HepG2 (cell line): ENCODE data around the gene WDFY1. TPM values are rescaled to one million over a fixed set of nuclear protein-coding genes. Genes with fewer than 3 reads are reported as not detected.
A peak's percentile ranks its signal among the peaks of the same experiment; 100 is the strongest.

ENCODE experiments used
- ATAC-seq: fragments of 200-7000 bp; cut with Tn5 transposase; 3 replicates; pipeline ENCODE4 v1.9.1; 2020; ENCODE audit warnings: mild to moderate bottlenecking, moderate library complexity
- BruUV-seq: library from RNA; stranded (reverse); fragments of 400-500 nt; replicated peaks from 2 replicates; lab custom pipeline; 2021; lab: Mats Ljungman, UMichigan
- CTCF ChIA-PET: fragments of 300-600 bp; formaldehyde crosslinking; extraction: SDS; loops from one replicate; lab custom pipeline; 2021; ENCODE audit warnings: low total read pairs, inconsistent platforms, low intra/inter-chr PET ratio; lab: Yijun Ruan, JAX
- POLR2A ChIA-PET: fragments of 350-600 bp; sonication (Branson Sonifier 250); formaldehyde crosslinking; loops from one replicate; lab custom pipeline; 2020; ENCODE audit warnings: antibody characterized with exemption, inconsistent platforms; lab: Yijun Ruan, JAX
- DNase-seq: peaks from one replicate; pipeline ENCODE4 v3.0.0-alpha.2; 2015; ENCODE audit warnings: low spot score
- FAIRE-seq: peaks from 3 replicates; lab custom pipeline; 2011; peaks lifted over from hg19 to GRCh38; lab: Jason Lieb, UNC
- H2AFZ ChIP-seq: one replicate; pipeline ENCODE4 v1.6.1; 2011; ENCODE audit warnings: low read length, inconsistent platforms
- H3K27ac ChIP-seq: fragments of 300-600 bp; 3 replicates; pipeline ENCODE4 v1.8.0; 2011; ENCODE audit warnings: mixed run types, mild to moderate bottlenecking, mixed read lengths, low read length, inconsistent platforms; ENCODE audit not compliant: insufficient read depth; ENCODE audit errors: extremely low read length
- H3K27me3 ChIP-seq, 2 experiments: fragments of 200-600 bp in 1 of 2; 2 replicates in 1 of 2; 3 replicates in 1 of 2; pipeline versions ENCODE4 v1.6.0 to v1.8.0; 2011; ENCODE audit warnings: low read length in 2 of 2, mild to moderate bottlenecking in 2 of 2, moderate library complexity in 2 of 2, inconsistent platforms in 1 of 2; ENCODE audit not compliant: insufficient read depth in 2 of 2, control insufficient read depth in 1 of 2
- H3K36me3 ChIP-seq, 2 experiments: fragments of 200-600 bp in 1 of 2; replicated peaks in 1 of 2; 2 replicates in 1 of 2; 3 replicates in 1 of 2; pipeline versions ENCODE4 v1.5.1 to v1.8.0; 2011; ENCODE audit warnings: low read length in 2 of 2, inconsistent platforms in 1 of 2; ENCODE audit not compliant: insufficient read depth in 2 of 2, control insufficient read depth in 1 of 2
- H3K4me1 ChIP-seq: 2 replicates; pipeline ENCODE4 v1.5.1; 2012; ENCODE audit warnings: low read length, inconsistent platforms; ENCODE audit not compliant: insufficient read depth
- H3K4me2 ChIP-seq: 2 replicates; pipeline ENCODE4 v1.6.0; 2011; ENCODE audit warnings: low read depth, low read length, inconsistent platforms
- H3K4me3 ChIP-seq, 3 experiments: fragments of 200-600 bp in 1 of 3; sonication (generic), shearing (Covaris generic) in 1 of 3; replicated peaks in 1 of 3; 2 replicates each; pipeline ENCODE4 v1.5.1; 2011 to 2016; ENCODE audit warnings: low read length in 3 of 3, inconsistent platforms in 2 of 3, low read depth in 2 of 3, mild to moderate bottlenecking in 2 of 3, control low read depth in 1 of 3, mixed read lengths in 1 of 3; ENCODE audit not compliant: insufficient read depth in 1 of 3
- H3K79me2 ChIP-seq: one replicate; pipeline ENCODE4 v1.6.1; 2011; ENCODE audit warnings: low read length, inconsistent platforms; ENCODE audit not compliant: insufficient read depth
- H3K9ac ChIP-seq: 2 replicates; pipeline ENCODE4 v1.6.0; 2011; ENCODE audit warnings: mild to moderate bottlenecking, low read depth, low read length, inconsistent platforms; ENCODE audit not compliant: insufficient read depth
- H3K9me3 ChIP-seq: 2 replicates; pipeline ENCODE4 v1.5.1; 2012; ENCODE audit warnings: mild to moderate bottlenecking, low read length
- H4K20me1 ChIP-seq: 2 replicates; pipeline ENCODE4 v1.6.0; 2011; ENCODE audit warnings: inconsistent platforms, mild to moderate bottlenecking, low read length, moderate library complexity; ENCODE audit not compliant: insufficient read depth
- ATF2 ChIP-seq: sonication (generic); formaldehyde crosslinking; IDR thresholded peaks from 2 replicates; pipeline ENCODE4 v1.4.0; 2020; ENCODE audit warnings: missing genetic modification reagents
- ATF7 ChIP-seq, 2 experiments: fragments of 450-650 bp in 1 of 2; sonication (generic) in 1 of 2; formaldehyde crosslinking in 1 of 2; IDR thresholded peaks; 2 replicates each; pipeline versions ENCODE4 v1.4.0 to v1.6.1; 2016 to 2020; ENCODE audit warnings: antibody characterized with exemption in 1 of 2, mild to moderate bottlenecking in 1 of 2, missing genetic modification reagents in 1 of 2
- CREB1 ChIP-seq, 2 experiments: fragments of 450-650 bp in 1 of 2; IDR thresholded peaks; 2 replicates each; pipeline ENCODE4 v1.6.1; 2016 to 2017; ENCODE audit warnings: control low read depth in 1 of 2, mild to moderate bottlenecking in 1 of 2, missing compliant biosample characterization in 1 of 2, missing genetic modification characterization in 1 of 2
- EP300 ChIP-seq, 3 experiments: sonication (generic) in 1 of 3; formaldehyde crosslinking in 1 of 3; IDR thresholded peaks; 2 replicates each; pipeline versions ENCODE4 v1.5.1 to v1.6.1; 2011 to 2020; ENCODE audit warnings: low read depth in 2 of 3, low read length in 2 of 3, borderline replicate concordance in 1 of 3, improper control_type of control experiment in 1 of 3, mild to moderate bottlenecking in 1 of 3, missing genetic modification reagents in 1 of 3, moderate library complexity in 1 of 3
- GATA4 ChIP-seq: sonication (generic); IDR thresholded peaks from 2 replicates; pipeline ENCODE4 v1.6.1; 2016; ENCODE audit warnings: antibody characterized with exemption, low read depth, borderline replicate concordance
- HIVEP1 ChIP-seq: sonication (generic); formaldehyde crosslinking; IDR thresholded peaks from 2 replicates; pipeline ENCODE4 v1.4.0; 2020; ENCODE audit warnings: mild to moderate bottlenecking, missing genetic modification reagents
- HNRNPLL ChIP-seq: fragments of 200-400 bp; formaldehyde crosslinking; IDR thresholded peaks from 2 replicates; pipeline ENCODE4 v1.6.1; 2017; ENCODE audit warnings: mild to moderate bottlenecking, low read depth, low read length; ENCODE audit not compliant: poor library complexity, severe bottlenecking
- KLF13 ChIP-seq: sonication (generic); formaldehyde crosslinking; IDR thresholded peaks from 2 replicates; pipeline ENCODE4 v1.4.0; 2020; ENCODE audit warnings: mild to moderate bottlenecking, missing genetic modification reagents
- POLR2G ChIP-seq: fragments of 200-400 bp; formaldehyde crosslinking; IDR thresholded peaks from 2 replicates; pipeline ENCODE4 v1.6.1; 2018; ENCODE audit warnings: mild to moderate bottlenecking, low read depth, low read length, moderate library complexity
- PPARG ChIP-seq: conservative IDR thresholded peaks from 2 replicates; pipeline ENCODE4 v1.6.1; 2016; ENCODE audit warnings: missing biosample characterization, missing genetic modification reagents
- SOX13 ChIP-seq, 3 experiments: fragments of 450-650 bp in 1 of 3; sonication (generic) in 1 of 3; formaldehyde crosslinking in 1 of 3; IDR thresholded peaks in 2 of 3; conservative IDR thresholded peaks in 1 of 3; 2 replicates each; pipeline versions ENCODE4 v1.5.0 to v1.6.1; 2016 to 2020; ENCODE audit warnings: antibody characterized with exemption in 1 of 3, mild to moderate bottlenecking in 1 of 3, missing compliant biosample characterization in 1 of 3, missing genetic modification reagents in 1 of 3, moderate library complexity in 1 of 3
- TAF1 ChIP-seq: sonication (generic); formaldehyde crosslinking; IDR thresholded peaks from 2 replicates; pipeline ENCODE4 v1.4.0; 2020; ENCODE audit warnings: missing genetic modification reagents
- TP53 ChIP-seq: sonication (generic); formaldehyde crosslinking; conservative IDR thresholded peaks from 2 replicates; pipeline ENCODE4 v1.4.0; 2020; ENCODE audit warnings: missing genetic modification reagents
- ZBTB7A ChIP-seq: sonication (generic); formaldehyde crosslinking; IDR thresholded peaks from 2 replicates; pipeline ENCODE4 v1.8.0; 2022; ENCODE audit warnings: mild to moderate bottlenecking, missing genetic modification reagents
- ZNF451 ChIP-seq: sonication (generic); formaldehyde crosslinking; IDR thresholded peaks from 2 replicates; pipeline ENCODE4 v1.5.0; 2020; ENCODE audit warnings: mild to moderate bottlenecking, missing genetic modification reagents
- ZNF572 ChIP-seq: sonication (generic); formaldehyde crosslinking; IDR thresholded peaks from 2 replicates; pipeline ENCODE4 v1.5.1; 2020; ENCODE audit warnings: mild to moderate bottlenecking, missing genetic modification reagents
- WGBS: methylation state at CpG from one replicate; pipeline ENCODE4 v1.1.6; 2017; ENCODE audit warnings: low lambda C conversion rate; 5-methylcytosine and 5-hydroxymethylcytosine counted together
- in situ Hi-C: cut with HindIII; loops from 2 replicates; pipeline ENCODE4 v1.10.0; 2017; ENCODE audit warnings: low pct_unique_long_range_greater_than_20kb; ENCODE audit not compliant: extremely low pct_ligation_motif_present
- intact Hi-C: fragments of 100-400 bp; cut with micrococcal nuclease; formaldehyde crosslinking; loops from one replicate; pipeline ENCODE4 v1.10.0; 2022; ENCODE audit not compliant: unreplicated experiment
- polyA plus RNA-seq, 8 experiments: library from polyadenylated mRNA; depleted of rRNA in 3 of 8; stranded (reverse) in 7 of 8; unstranded in 1 of 8; fragments of >200 nt; fragmentation: Illumina TruSeq in 4 of 8; extraction: Trizol in 4 of 8; gene quantifications; 2 replicates each; pipeline versions ENCODE4 v1.2.1 to v1.2.3, GENCODE V29; 2011 to 2016; ENCODE audit warnings: low read depth in 4 of 8, missing spikeins in 1 of 8, mixed read lengths in 1 of 8; ENCODE audit not compliant: insufficient read depth in 1 of 8
- total RNA-seq, 5 experiments: library from RNA; depleted of rRNA; stranded (reverse); fragments of >200 nt; fragmentation: Illumina TruSeq; extraction: Trizol; gene quantifications; 2 replicates each; pipeline ENCODE4 v1.2.3, GENCODE V29; 2016; ENCODE audit warnings: low read depth in 1 of 5
- TF ChIP-seq, protein P1 (sequence below): sonication (generic); formaldehyde crosslinking; IDR thresholded peaks from 2 replicates; pipeline ENCODE4 v1.8.0; 2022; ENCODE audit warnings: missing genetic modification reagents, mild to moderate bottlenecking, moderate library complexity, borderline replicate concordance

WDFY1 gene
- total and polyA plus RNA-seq, 2 of the 13 experiments (the other 11 are each of a cell fraction or from before 2014, with no cell fraction given) = 77.0 to 78.4 TPM

DNA sequence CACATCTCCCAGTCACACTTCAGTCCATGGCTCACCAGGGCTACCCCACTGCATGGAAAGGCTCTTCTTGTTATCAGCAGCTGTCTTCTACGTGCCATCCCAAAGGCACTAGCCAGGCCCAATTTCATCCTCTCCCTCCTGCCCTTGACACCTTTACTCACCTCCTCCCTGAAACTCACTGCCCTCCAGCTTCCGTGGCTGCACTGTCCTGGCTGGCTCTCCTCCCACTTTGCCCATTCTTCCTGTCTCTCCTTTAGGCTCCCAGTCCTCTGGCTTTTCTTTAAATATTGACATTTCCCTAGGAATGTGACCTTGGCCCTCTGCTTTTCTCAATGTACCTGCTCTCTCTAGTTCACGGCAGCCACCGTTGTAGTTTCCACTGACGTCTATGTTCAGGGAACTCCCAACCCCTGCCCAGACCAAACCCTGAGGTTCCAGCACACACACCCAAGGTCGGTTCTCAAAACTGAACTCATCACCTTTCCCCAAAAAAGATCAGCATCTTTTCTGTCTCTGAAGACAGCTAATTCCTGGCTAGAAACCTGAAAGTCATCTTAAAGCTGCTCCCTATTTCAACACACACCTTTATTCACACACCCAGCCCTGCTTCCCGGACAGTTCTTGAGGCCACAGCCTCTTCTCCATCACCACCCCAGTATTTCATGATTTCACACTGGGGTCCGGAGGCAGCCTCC lies 36.7 kb downstream of the WDFY1 start:
- peaks cover 40% of the 10 kb centered on the region for H3K4me1 ChIP-seq
- intact Hi-C loops (loop anchor here (1.0 to 2.0 kb wide), 3 partner anchors 22 to 48 kb away; partner anchors contain the start of genes MRPL44 and WDFY1), in situ Hi-C loops (loop anchor here (5.0 kb wide), 1 partner anchor 49 kb away; the partner anchor contains the start of gene MRPL44)
- peak overlapping the region in 2 of 3 experiments; percentile 10 to 32; a peak in 3 of 6 replicates for H3K4me3 ChIP-seq
- ChIA-PET CTCF (no interaction called here), POLR2A (interaction anchor here (1.0 to 3.6 kb wide), 12 partner anchors 9 to 183 kb away, joined by 3 to 82 read pairs (median 5); partner anchors contain the start of gene WDFY1)
- ATAC-seq (peak; percentile 97), DNase-seq (peak; percentile 97), FAIRE-seq (peak; percentile 100)
- H4K20me1 ChIP-seq = peaks cover 18% of the 10 kb centered on the region
- TSS peak; percentile 87 for BruUV-seq
- no peak overlapping the region for H2AFZ ChIP-seq
- WGBS = 2% methylated on average over 8 of the region's 8 CpGs
- peak overlapping the region; percentile 66 for H3K27ac ChIP-seq
- peaks cover 18% of the 10 kb centered on the region for H3K79me2 ChIP-seq
- no peaks in the 10 kb centered on the region for H3K27me3 ChIP-seq
- peak overlapping the region; percentile 75 for H3K4me2 ChIP-seq
- H3K9me3 ChIP-seq = no peaks in the 10 kb centered on the region
- peaks cover 2 to 14% of the 10 kb centered on the region in 2 experiments; a peak in 3 of 5 replicates for H3K36me3 ChIP-seq
- H3K9ac ChIP-seq = peak overlapping the region; percentile 31
- no peak for TF ChIP-seq CREB1 (IDR thresholded peaks at IDR 0.05)
- TF ChIP-seq CREB1 (CRISPR knock-in tag; IDR thresholded peaks at IDR 0.05) = peak; percentile 89
- TF ChIP-seq SOX13 (IDR thresholded peaks at IDR 0.05) = no peak; the same call in 1 of the 2 replicates
- TF ChIP-seq SOX13 (CRISPR knock-in tag; conservative IDR thresholded peaks at IDR 0.05 in 1 of 2, IDR thresholded peaks at IDR 0.05 in 1 of 2) = peak in 1 of 2 experiments; percentile 92; a peak in 2 of 4 replicates
- TF ChIP-seq POLR2G = peak; percentile 23; the same call in 1 of the 2 replicates
- peak in 1 of 2 experiments; percentile 92; a peak in 3 of 4 replicates for TF ChIP-seq EP300 (IDR thresholded peaks at IDR 0.05; ENCODE audit: low read depth in 2 of 2, low read length in 2 of 2)
- peak; percentile 79; the same call in 1 of the 2 replicates for TF ChIP-seq EP300 (CRISPR knock-in tag; IDR thresholded peaks at IDR 0.05; ENCODE audit: borderline replicate concordance)
- TF ChIP-seq, protein P1, sequence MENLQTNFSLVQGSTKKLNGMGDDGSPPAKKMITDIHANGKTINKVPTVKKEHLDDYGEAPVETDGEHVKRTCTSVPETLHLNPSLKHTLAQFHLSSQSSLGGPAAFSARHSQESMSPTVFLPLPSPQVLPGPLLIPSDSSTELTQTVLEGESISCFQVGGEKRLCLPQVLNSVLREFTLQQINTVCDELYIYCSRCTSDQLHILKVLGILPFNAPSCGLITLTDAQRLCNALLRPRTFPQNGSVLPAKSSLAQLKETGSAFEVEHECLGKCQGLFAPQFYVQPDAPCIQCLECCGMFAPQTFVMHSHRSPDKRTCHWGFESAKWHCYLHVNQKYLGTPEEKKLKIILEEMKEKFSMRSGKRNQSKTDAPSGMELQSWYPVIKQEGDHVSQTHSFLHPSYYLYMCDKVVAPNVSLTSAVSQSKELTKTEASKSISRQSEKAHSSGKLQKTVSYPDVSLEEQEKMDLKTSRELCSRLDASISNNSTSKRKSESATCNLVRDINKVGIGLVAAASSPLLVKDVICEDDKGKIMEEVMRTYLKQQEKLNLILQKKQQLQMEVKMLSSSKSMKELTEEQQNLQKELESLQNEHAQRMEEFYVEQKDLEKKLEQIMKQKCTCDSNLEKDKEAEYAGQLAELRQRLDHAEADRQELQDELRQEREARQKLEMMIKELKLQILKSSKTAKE (CRISPR knock-in tag) = peak; percentile 93
- TF ChIP-seq PPARG = peak; percentile 89
- TF ChIP-seq TP53 = 0 out of 2 replicates have a peak, but pooled peaks have one; percentile 38
- TF ChIP-seq GATA4 = 0 out of 2 replicates have a peak, but pooled peaks have one; percentile 44
- peak; percentile 93 for TF ChIP-seq ATF2 (CRISPR knock-in tag)
- TF ChIP-seq ZBTB7A (CRISPR knock-in tag) = no peak
- TF ChIP-seq ATF7 (IDR thresholded peaks at IDR 0.05) = 0 out of 2 replicates have a peak, but pooled peaks have one; percentile 17
- peak; percentile 76; the same call in 1 of the 2 replicates for TF ChIP-seq ATF7 (CRISPR knock-in tag; IDR thresholded peaks at IDR 0.05)
- peak; percentile 97 for TF ChIP-seq HIVEP1 (CRISPR knock-in tag)
- TF ChIP-seq KLF13 = no peak
- TF ChIP-seq ZNF451 = peak; percentile 53; the same call in 1 of the 2 replicates
- TF ChIP-seq ZNF572 (CRISPR knock-in tag) = 0 out of 2 replicates have a peak, but pooled peaks have one; percentile 43
- peak; percentile 24; the same call in 1 of the 2 replicates for TF ChIP-seq TAF1 (CRISPR knock-in tag)
- TF ChIP-seq HNRNPLL = no peak
